OCI-LY1 (cell line): ENCODE measurements around the gene GRIK3.
"Not testable (repeated sequence)": the region's sequence is repeated elsewhere in the genome, so short reads cannot be mapped to it uniquely, and the experiment has no call there.

ENCODE experiments used
- H2AFZ ChIP-seq: fragments of 200-600 bp; sonication (generic), shearing (Covaris generic); 2 replicates; pipeline ENCODE4 v1.6.0; 2014; ENCODE audit warnings: antibody characterized with exemption, mild to moderate bottlenecking, low read length
- H3F3A ChIP-seq: fragments of 200-600 bp; sonication (generic), shearing (Covaris generic); 2 replicates; pipeline ENCODE4 v1.6.0; 2014; ENCODE audit warnings: mild to moderate bottlenecking, antibody characterized with exemption, low read length, moderate library complexity; ENCODE audit not compliant: insufficient read depth
- H3K27ac ChIP-seq: fragments of 200-600 bp; sonication (generic); 2 replicates; pipeline ENCODE4 v1.5.1; 2014; ENCODE audit warnings: low read length, mixed run types, mild to moderate bottlenecking, low read depth; ENCODE audit not compliant: poor library complexity, severe bottlenecking
- H3K27me3 ChIP-seq: fragments of 200-600 bp; sonication (generic); 2 replicates; pipeline ENCODE4 v1.6.0; 2014; ENCODE audit warnings: antibody characterized with exemption, mild to moderate bottlenecking, low read length, moderate library complexity; ENCODE audit not compliant: insufficient read depth
- H3K36me3 ChIP-seq: fragments of 200-600 bp; sonication (generic); 2 replicates; pipeline ENCODE4 v1.6.1; 2014; ENCODE audit warnings: mild to moderate bottlenecking, antibody characterized with exemption, low read length, moderate library complexity, mixed read lengths; ENCODE audit not compliant: insufficient read depth
- H3K4me1 ChIP-seq: fragments of 200-600 bp; sonication (generic); 2 replicates; pipeline ENCODE4 v1.5.1; 2014; ENCODE audit warnings: mild to moderate bottlenecking, low read length, moderate library complexity; ENCODE audit not compliant: insufficient read depth, severe bottlenecking
- H3K4me2 ChIP-seq: fragments of 200-600 bp; sonication (generic), shearing (Covaris generic); 2 replicates; pipeline ENCODE4 v1.6.1; 2014; ENCODE audit warnings: low read length
- H3K4me3 ChIP-seq: fragments of 200-600 bp; sonication (generic); 2 replicates; pipeline ENCODE4 v1.5.1; 2014; ENCODE audit warnings: low read length, low read depth, mild to moderate bottlenecking, mixed read lengths; ENCODE audit not compliant: poor library complexity, severe bottlenecking
- H3K79me2 ChIP-seq: fragments of 200-600 bp; shearing (Covaris generic); 2 replicates; pipeline ENCODE4 v1.6.1; 2016; ENCODE audit warnings: mixed run types, low read length, mixed read lengths; ENCODE audit not compliant: insufficient read depth
- H3K9ac ChIP-seq: fragments of 200-600 bp; sonication (generic), shearing (Covaris generic); 2 replicates; pipeline ENCODE4 v1.6.1; 2014; ENCODE audit warnings: mild to moderate bottlenecking, low read length, mixed read lengths
- H3K9me2 ChIP-seq: fragments of 200-600 bp; sonication (generic), shearing (Covaris generic); 2 replicates; pipeline ENCODE4 v1.6.1; 2014; ENCODE audit warnings: low read depth, mild to moderate bottlenecking, low read length, mixed read lengths
- H3K9me3 ChIP-seq: fragments of 200-600 bp; shearing (Covaris generic); 2 replicates; pipeline ENCODE4 v1.6.1; 2014; ENCODE audit warnings: low read length, mixed read lengths
- H4K20me1 ChIP-seq: fragments of 200-600 bp; sonication (generic), shearing (Covaris generic); 2 replicates; pipeline ENCODE4 v1.6.0; 2016; ENCODE audit warnings: mild to moderate bottlenecking, low read length; ENCODE audit not compliant: insufficient read depth
- CTCF ChIP-seq: fragments of 200-600 bp; sonication (generic), shearing (Covaris generic); IDR thresholded peaks from 2 replicates; pipeline ENCODE4 v1.5.1; 2017; ENCODE audit warnings: mild to moderate bottlenecking, antibody characterized with exemption, low read length, moderate library complexity, mixed read lengths
- EZH2 ChIP-seq: fragments of 200-600 bp; sonication (generic), shearing (Covaris generic); IDR thresholded peaks from 2 replicates; pipeline ENCODE4 v1.8.0; 2017; ENCODE audit warnings: borderline replicate concordance, mixed run types, mild to moderate bottlenecking, antibody characterized with exemption, low read length, moderate library complexity, mixed read lengths

GRIK3 gene

GRCh38 chr1:36920371-36920770, 113.9 kb downstream of the GRIK3 start:
- Histone ChIP-seq H3K4me2 (no peak overlapping the region), H3K27me3 (no peaks in the 10 kb centered on the region), H3K4me3 (no peak overlapping the region), H3K27ac (no peak overlapping the region), H3K4me1 (no peaks in the 10 kb centered on the region), H3K36me3 (no peaks in the 10 kb centered on the region), H4K20me1 (no peaks in the 10 kb centered on the region), H3K79me2 (no peaks in the 10 kb centered on the region), H2AFZ (no peak overlapping the region), H3K9me2 (no peaks in the 10 kb centered on the region), H3F3A (no peaks in the 10 kb centered on the region), H3K9ac (no peak overlapping the region), H3K9me3 (no peaks in the 10 kb centered on the region)
- no peak for TF ChIP-seq CTCF
- no peak for TF ChIP-seq EZH2

GRCh38 chr1:36919491-36920145, 114.7 kb downstream of the GRIK3 start:
- H3K9me2 ChIP-seq = no peaks in the 10 kb centered on the region
- H3K4me1 ChIP-seq = no peaks in the 10 kb centered on the region
- no peaks in the 10 kb centered on the region for H3F3A ChIP-seq
- no peak overlapping the region for H3K4me2 ChIP-seq
- no peaks in the 10 kb centered on the region for H3K79me2 ChIP-seq
- H3K9ac ChIP-seq = no peak overlapping the region
- no peaks in the 10 kb centered on the region for H4K20me1 ChIP-seq
- no peak overlapping the region for H3K4me3 ChIP-seq
- H2AFZ ChIP-seq = no peak overlapping the region
- no peaks in the 10 kb centered on the region for H3K27me3 ChIP-seq
- H3K27ac ChIP-seq = no peak overlapping the region
- H3K9me3 ChIP-seq = no peaks in the 10 kb centered on the region
- no peaks in the 10 kb centered on the region for H3K36me3 ChIP-seq
- TF ChIP-seq CTCF = no peak
- TF ChIP-seq EZH2 = no peak

- Histone ChIP-seq H4K20me1 (no peaks in the 10 kb centered on the region), H3F3A (no peaks in the 10 kb centered on the region), H3K9me2 (no peaks in the 10 kb centered on the region), H2AFZ (no peak overlapping the region), H3K9ac (no peak overlapping the region), H3K4me3 (no peak overlapping the region), H3K27me3 (no peaks in the 10 kb centered on the region), H3K27ac (no peak overlapping the region), H3K79me2 (no peaks in the 10 kb centered on the region), H3K36me3 (no peaks in the 10 kb centered on the region), H3K4me1 (no peaks in the 10 kb centered on the region), H3K9me3 (no peaks in the 10 kb centered on the region), H3K4me2 (no peak overlapping the region)
- TF ChIP-seq EZH2 (no peak), CTCF (no peak)
These were observed 115.7 kb downstream of the GRIK3 start for GRCh38 chr1:36918604-36919003.

GRCh38 chr1:36916542-36916941, 117.8 kb downstream of the GRIK3 start:
- not testable (repeated sequence) for H3F3A ChIP-seq, H3K4me3 ChIP-seq, H3K4me2 ChIP-seq, H4K20me1 ChIP-seq, H3K27ac ChIP-seq, H3K9me2 ChIP-seq, H3K79me2 ChIP-seq, H3K4me1 ChIP-seq, H3K9me3 ChIP-seq, H3K27me3 ChIP-seq, H3K36me3 ChIP-seq, H2AFZ ChIP-seq, H3K9ac ChIP-seq
